ENCODE results near the gene CRHR2.
"Not testable (repeated sequence)": the region's sequence is repeated elsewhere in the genome, so short reads cannot be mapped to it uniquely, and the experiment has no call there.

The CRHR2 gene

GRCh38 chr7:30652698-30653641 lies 29.3 kb downstream of the CRHR2 start:
- DNase-seq = no peak

- DNase-seq = no peak
These were observed 30.1 kb downstream of the CRHR2 start for GRCh38 chr7:30652132-30652531.

GRCh38 chr7:30650421-30650808 lies 31.8 kb downstream of the CRHR2 start:
- DNase-seq = no peak

GRCh38 chr7:30649717-30650420 lies 32.4 kb downstream of the CRHR2 start:
- no peak for DNase-seq

GRCh38 chr7:30648744-30649540 lies 33.3 kb downstream of the CRHR2 start:
- DNase-seq = no peak

GRCh38 chr7:30647589-30648364 lies 34.5 kb downstream of the CRHR2 start:
- DNase-seq = no peak

GRCh38 chr7:30646154-30646553 lies 36.1 kb downstream of the CRHR2 start:
- DNase-seq = no peak

- no peak for DNase-seq
These were observed 36.6 kb downstream of the CRHR2 start for GRCh38 chr7:30645661-30646060.

GRCh38 chr7:30644286-30644955 lies 37.8 kb downstream of the CRHR2 start:
- no peak for DNase-seq

- DNase-seq = no peak
These were observed 39.5 kb downstream of the CRHR2 start for GRCh38 chr7:30642789-30643188.

GRCh38 chr7:30642322-30642721 lies 39.9 kb downstream of the CRHR2 start:
- not testable (repeated sequence) for DNase-seq

GRCh38 chr7:30635798-30636197 lies 46.5 kb downstream of the CRHR2 start:
- no peak for DNase-seq

- no peak for DNase-seq
These were observed 47.5 kb downstream of the CRHR2 start for GRCh38 chr7:30634634-30635201.

GRCh38 chr7:30634193-30634626 lies 48.0 kb downstream of the CRHR2 start:
- DNase-seq = no peak

GRCh38 chr7:30633223-30633622 lies 49.0 kb downstream of the CRHR2 start:
- no peak for DNase-seq

- no peak for DNase-seq
These were observed 51.3 kb downstream of the CRHR2 start for GRCh38 chr7:30630986-30631385.

GRCh38 chr7:30627026-30627425 lies 55.2 kb downstream of the CRHR2 start:
- DNase-seq = no peak

- no peak for DNase-seq
These were observed 57.0 kb downstream of the CRHR2 start for GRCh38 chr7:30625283-30625682.

- DNase-seq = no peak
These were observed 63.3 kb downstream of the CRHR2 start for GRCh38 chr7:30618961-30619360.

- no peak for DNase-seq
These were observed 64.1 kb downstream of the CRHR2 start for GRCh38 chr7:30618080-30618676.

GRCh38 chr7:30617359-30617758 lies 64.9 kb downstream of the CRHR2 start:
- DNase-seq = no peak
